ENCODE measurements around the gene SLC10A6. TPM values are rescaled to one million over a fixed set of nuclear protein-coding genes. Genes with fewer than 3 reads are reported as not detected.

The SLC10A6 gene
- total RNA-seq, 1 experiment from 2014 or later: not detected

GRCh38 chr4:86819561-86819960 lies 29.6 kb downstream of the SLC10A6 start:
- peaks cover 5 to 7% of the 10 kb centered on the region in 2 experiments; a peak in 2 of 5 replicates for H3K9me3 Mint-ChIP-seq
- H3K4me2 ChIP-seq (ENCODE audit: insufficient read depth, insufficient read length, low read length): no peak overlapping the region
- WGBS (ENCODE audit: extremely low coverage, insufficient read length, low lambda C conversion rate): no CpG with 5 or more reads among the region's 7 CpGs

More at GRCh38 chr4:86819561-86819960, 29.6 kb downstream of the SLC10A6 start:
- Histone ChIP-seq H3K14ac (ENCODE audit: insufficient read depth, low read length) (no peak overlapping the region), H3K23ac (ENCODE audit: insufficient read length, low read depth, low read length) (no peak overlapping the region), H3K79me1 (ENCODE audit: insufficient read depth, low read depth, low read length, poor library complexity, severe bottlenecking) (no peaks in the 10 kb centered on the region), H3K4ac (ENCODE audit: low read depth, low read length) (no peak overlapping the region), H2BK12ac (ENCODE audit: insufficient read length, low read depth, low read length) (no peak overlapping the region), H2AFZ (ENCODE audit: low read length) (no peak overlapping the region), H3K27ac (ENCODE audit: insufficient read length, low read depth, low read length) (no peak overlapping the region), H3K18ac (ENCODE audit: insufficient read length, low read depth, low read length) (no peak overlapping the region), H3T11ph (ENCODE audit: low read length) (no peak overlapping the region), H4K20me1 (ENCODE audit: control insufficient read depth, insufficient read depth, insufficient read length) (no peaks in the 10 kb centered on the region), H3K56ac (ENCODE audit: insufficient read length, low read depth, low read length) (no peak overlapping the region), H3K9me3 (ENCODE audit: control insufficient read depth, low read depth, low read length) (peaks cover 4% of the 10 kb centered on the region), H4K91ac (ENCODE audit: insufficient read length, low read depth, low read length) (no peak overlapping the region), H2BK5ac (ENCODE audit: insufficient read length, low read length) (no peak overlapping the region), H3K23me2 (ENCODE audit: insufficient read length, low read depth, low read length, poor library complexity, severe bottlenecking) (no peaks in the 10 kb centered on the region), H3K4me1 (ENCODE audit: insufficient read depth, low read length) (no peaks in the 10 kb centered on the region), H3K9ac (ENCODE audit: extremely low read depth, insufficient read length, low read length) (no peak overlapping the region), H2BK120ac (ENCODE audit: low read depth, low read length, poor library complexity, severe bottlenecking) (no peak overlapping the region), H2BK20ac (ENCODE audit: low read depth, low read length, poor library complexity, severe bottlenecking) (no peak overlapping the region), H2AK5ac (ENCODE audit: insufficient read length, low read length) (no peak overlapping the region), H3K27me3 (ENCODE audit: insufficient read depth, low read length) (no peaks in the 10 kb centered on the region), H2BK15ac (ENCODE audit: low read depth, low read length) (no peak overlapping the region), H4K5ac (ENCODE audit: insufficient read length, low read depth, low read length) (no peak overlapping the region), H3K79me2 (ENCODE audit: insufficient read depth, low read length) (no peaks in the 10 kb centered on the region), H4K8ac (replicated peaks; ENCODE audit: insufficient read length, low read depth, low read length) (no peak overlapping the region)
- H3K36me3 Mint-ChIP-seq (ENCODE audit: insufficient read depth in 1 of 3, low read depth in 3 of 3): peaks cover 13 to 16% (median 15%) of the 10 kb centered on the region in 3 experiments
- DNase-seq: no peak
- no peaks in the 10 kb centered on the region for H3K27me3 Mint-ChIP-seq (ENCODE audit: low read depth)
- no peak overlapping the region for H3K4me3 Mint-ChIP-seq
- peaks cover 0 to 5% of the 10 kb centered on the region in 2 experiments; a peak in 2 of 4 replicates for H3K4me1 Mint-ChIP-seq
- TF ChIP-seq, protein P1, sequence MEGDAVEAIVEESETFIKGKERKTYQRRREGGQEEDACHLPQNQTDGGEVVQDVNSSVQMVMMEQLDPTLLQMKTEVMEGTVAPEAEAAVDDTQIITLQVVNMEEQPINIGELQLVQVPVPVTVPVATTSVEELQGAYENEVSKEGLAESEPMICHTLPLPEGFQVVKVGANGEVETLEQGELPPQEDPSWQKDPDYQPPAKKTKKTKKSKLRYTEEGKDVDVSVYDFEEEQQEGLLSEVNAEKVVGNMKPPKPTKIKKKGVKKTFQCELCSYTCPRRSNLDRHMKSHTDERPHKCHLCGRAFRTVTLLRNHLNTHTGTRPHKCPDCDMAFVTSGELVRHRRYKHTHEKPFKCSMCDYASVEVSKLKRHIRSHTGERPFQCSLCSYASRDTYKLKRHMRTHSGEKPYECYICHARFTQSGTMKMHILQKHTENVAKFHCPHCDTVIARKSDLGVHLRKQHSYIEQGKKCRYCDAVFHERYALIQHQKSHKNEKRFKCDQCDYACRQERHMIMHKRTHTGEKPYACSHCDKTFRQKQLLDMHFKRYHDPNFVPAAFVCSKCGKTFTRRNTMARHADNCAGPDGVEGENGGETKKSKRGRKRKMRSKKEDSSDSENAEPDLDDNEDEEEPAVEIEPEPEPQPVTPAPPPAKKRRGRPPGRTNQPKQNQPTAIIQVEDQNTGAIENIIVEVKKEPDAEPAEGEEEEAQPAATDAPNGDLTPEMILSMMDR (conservative IDR thresholded peaks at IDR 0.05): no peak
- no peak overlapping the region; a peak in 1 of 7 replicates for H3K27ac Mint-ChIP-seq

Data from H9 (cell line).